NB4 (cell line): ENCODE measurements around the gene OR5M8.

ENCODE experiments used
- DNase-seq: peaks from one replicate; pipeline ENCODE4 v3.0.0; 2010; ENCODE audit warnings: low read depth
- H3K4me3 ChIP-seq: one replicate; pipeline ENCODE4 v1.5.1; 2011; ENCODE audit warnings: mild to moderate bottlenecking, low read depth, low read length, moderate library complexity
- CTCF ChIP-seq: IDR thresholded peaks from one replicate; pipeline ENCODE4 v1.5.1; 2012; ENCODE audit warnings: low read depth, low read length
- MYC ChIP-seq: IDR thresholded peaks from 2 replicates; pipeline ENCODE4 v1.6.1; 2011; ENCODE audit warnings: low read depth, low read length
- POLR2A ChIP-seq: IDR thresholded peaks from 2 replicates; pipeline ENCODE4 v1.6.1; 2011; ENCODE audit warnings: mild to moderate bottlenecking; ENCODE audit not compliant: insufficient read length; ENCODE audit errors: extremely low read depth
- TF ChIP-seq, protein P1 (sequence below): IDR thresholded peaks from 2 replicates; pipeline ENCODE4 v1.6.1; 2011; ENCODE audit warnings: low read depth, low read length

The OR5M8 gene

DNA sequence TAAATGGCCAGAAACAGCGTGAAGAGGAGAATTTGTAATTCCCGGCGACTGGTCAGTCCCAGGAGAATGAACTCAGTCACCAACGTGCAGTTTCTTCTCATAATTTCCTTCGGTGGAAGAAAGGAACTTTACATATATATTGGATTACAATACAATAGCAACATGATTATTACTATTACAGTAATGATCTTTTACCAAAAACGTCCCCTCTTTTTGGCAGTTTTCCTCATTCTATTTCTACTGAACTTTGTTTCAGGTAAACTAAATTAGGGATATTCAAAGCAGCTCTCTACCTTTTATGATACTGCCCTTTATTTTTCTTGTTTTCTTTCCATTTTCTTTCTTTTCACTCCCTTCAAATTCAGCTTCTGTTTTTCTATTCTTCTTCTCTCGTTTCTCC is at the start of gene OR5M8:
Gene OR5M8, minus strand, starts transcription at position 101 of the 400 bp plus-strand sequence. Its CDS starts 0 bp downstream, at position 101.
- H3K4me3 ChIP-seq: no peak within 1 kb of the TSS
- DNase-seq: no peak
- no peak for TF ChIP-seq MYC
- no peak for TF ChIP-seq POLR2A
- TF ChIP-seq, protein P1, sequence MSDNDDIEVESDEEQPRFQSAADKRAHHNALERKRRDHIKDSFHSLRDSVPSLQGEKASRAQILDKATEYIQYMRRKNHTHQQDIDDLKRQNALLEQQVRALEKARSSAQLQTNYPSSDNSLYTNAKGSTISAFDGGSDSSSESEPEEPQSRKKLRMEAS: no peak
- no peak for TF ChIP-seq CTCF

- no peak for DNase-seq
- TF ChIP-seq POLR2A: no peak
- H3K4me3 ChIP-seq: no peak overlapping the region
These were observed 42.0 kb upstream of the OR5M8 start for GRCh38 chr11:56533054-56533740.

- H3K4me3 ChIP-seq: no peak overlapping the region
- TF ChIP-seq MYC (no peak), CTCF (no peak), POLR2A (no peak)
- TF ChIP-seq, protein P1: no peak
- no peak for DNase-seq
These were observed 40.7 kb upstream of the OR5M8 start for GRCh38 chr11:56531856-56532255.

DNA sequence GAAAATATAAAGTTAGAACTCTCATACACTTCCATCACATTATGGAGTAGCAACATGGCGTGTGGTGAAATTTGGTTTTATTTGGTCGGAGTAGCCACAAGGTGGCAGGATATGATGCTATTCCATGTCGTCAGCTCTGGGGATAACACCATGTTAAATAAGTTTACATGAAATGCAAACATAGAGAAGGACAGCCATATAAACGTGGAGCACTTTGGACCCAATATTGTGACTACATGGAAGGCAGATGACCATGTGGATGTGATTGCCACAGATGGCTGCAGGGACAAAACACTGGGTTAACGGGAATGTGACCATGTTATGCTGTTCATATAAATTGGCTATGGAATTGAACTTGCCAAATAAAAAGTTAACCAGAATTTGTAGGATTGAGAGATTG is 30.8 kb upstream of the OR5M8 start:
- H3K4me3 ChIP-seq: no peak overlapping the region
- no peak for TF ChIP-seq POLR2A
- TF ChIP-seq, protein P1: no peak
- TF ChIP-seq CTCF: no peak
- TF ChIP-seq MYC: no peak
- peak; percentile 28 for DNase-seq

GRCh38 chr11:56513280-56513679 is 22.1 kb upstream of the OR5M8 start:
- TF ChIP-seq POLR2A (no peak), MYC (no peak), CTCF (no peak)
- TF ChIP-seq, protein P1: no peak
- H3K4me3 ChIP-seq: no peak overlapping the region
- no peak for DNase-seq

DNA sequence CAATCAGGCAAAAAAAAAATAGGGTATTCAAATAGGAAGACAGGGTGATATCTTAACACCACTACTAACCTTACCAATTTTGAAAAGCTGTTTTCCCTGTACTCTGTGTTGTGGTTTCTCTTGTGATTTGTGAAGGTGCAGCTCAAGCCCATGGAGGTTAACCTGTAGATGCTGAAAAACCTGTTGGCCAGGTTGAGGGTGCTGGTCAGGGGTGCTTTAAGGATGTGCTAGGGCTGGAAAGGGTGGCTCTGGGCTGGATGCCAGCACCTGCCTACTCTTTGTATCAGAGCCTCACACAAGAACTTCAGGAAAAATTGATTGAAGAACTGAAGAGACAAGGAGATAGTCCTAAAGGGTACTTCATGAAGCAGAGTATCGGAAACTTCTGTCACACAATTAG is 18.3 kb upstream of the OR5M8 start:
- DNase-seq: no peak
- TF ChIP-seq MYC (no peak), CTCF (no peak), POLR2A (no peak)
- TF ChIP-seq, protein P1: no peak
- no peak overlapping the region for H3K4me3 ChIP-seq
